K562 (cell line): ENCODE data around the gene ZNF500. TPM values are rescaled to one million over a fixed set of nuclear protein-coding genes. Genes with fewer than 3 reads are reported as not detected.

Experiments used
- ATAC-seq: fragments of 200-7000 bp; cut with Tn5 transposase; 3 replicates; pipeline ENCODE4 v1.9.1; 2020; ENCODE audit warnings: moderate library complexity
- BruUV-seq: library from RNA; stranded (reverse); fragments of 400-500 nt; replicated peaks from 2 replicates; lab custom pipeline; 2021; lab: Mats Ljungman, UMichigan
- CTCF ChIA-PET: fragments of 300-600 bp; formaldehyde crosslinking; extraction: SDS; loops from one replicate; lab custom pipeline; 2021; ENCODE audit warnings: low intra/inter-chr PET ratio; lab: Yijun Ruan, JAX
- POLR2A ChIA-PET: fragments of 300-600, 350-650 bp; sonication (Branson Sonifier 250); formaldehyde crosslinking; extraction: SDS; loops from one replicate; lab custom pipeline; 2021; ENCODE audit warnings: antibody characterized with exemption, inconsistent platforms; lab: Yijun Ruan, JAX
- DNase-seq, 4 experiments: peaks; one replicate each; pipeline versions ENCODE4 v3.0.0 to v3.0.0-alpha.2; 2011 to 2018; ENCODE audit warnings: low spot score in 3 of 4, mixed read lengths in 3 of 4; ENCODE audit errors: extremely low read depth in 1 of 4
- FAIRE-seq: peaks from 2 replicates; lab custom pipeline; 2011; peaks lifted over from hg19 to GRCh38; lab: Jason Lieb, UNC
- H2AFZ ChIP-seq: 2 replicates; pipeline ENCODE4 v1.6.0; 2011; ENCODE audit warnings: low read depth, low read length, control low read depth, inconsistent platforms
- H3K27ac ChIP-seq: fragments of 200-600 bp; 3 replicates; pipeline ENCODE4 v1.8.0; 2011; ENCODE audit warnings: low read depth, mild to moderate bottlenecking, control low read depth, inconsistent platforms, low read length, moderate library complexity, mixed read lengths; ENCODE audit errors: extremely low read depth
- H3K27me3 ChIP-seq, 2 experiments: fragments of 300-600 bp in 1 of 2; 2 replicates in 1 of 2; 3 replicates in 1 of 2; pipeline versions ENCODE4 v1.6.0 to v1.8.0; 2011; ENCODE audit warnings: inconsistent platforms in 2 of 2, low read length in 2 of 2, mild to moderate bottlenecking in 1 of 2, mixed read lengths in 1 of 2, moderate library complexity in 1 of 2; ENCODE audit not compliant: control insufficient read depth in 2 of 2, insufficient read depth in 2 of 2
- H3K36me3 ChIP-seq: fragments of 300-600 bp; 3 replicates; pipeline ENCODE4 v1.8.0; 2011; ENCODE audit warnings: mild to moderate bottlenecking, low read length, inconsistent platforms; ENCODE audit not compliant: control insufficient read depth, insufficient read depth
- H3K4me1 ChIP-seq, 2 experiments: fragments of 200-600 bp in 1 of 2; replicated peaks in 1 of 2; 2 replicates in 1 of 2; 3 replicates in 1 of 2; pipeline versions ENCODE4 v1.5.1 to v1.8.0; 2011; ENCODE audit warnings: inconsistent platforms in 2 of 2, low read length in 2 of 2, mild to moderate bottlenecking in 1 of 2, mixed read lengths in 1 of 2, moderate library complexity in 1 of 2; ENCODE audit not compliant: control insufficient read depth in 2 of 2, insufficient read depth in 2 of 2
- H3K4me2 ChIP-seq: 2 replicates; pipeline ENCODE4 v1.6.1; 2011; ENCODE audit warnings: low read length, control low read depth, inconsistent platforms, mixed read lengths; ENCODE audit not compliant: insufficient read depth
- H3K4me3 ChIP-seq: fragments of 200-600 bp; sonication (generic), shearing (Covaris generic); 2 replicates; pipeline ENCODE4 v1.5.1; 2016; ENCODE audit warnings: control low read depth, inconsistent platforms
- H3K79me2 ChIP-seq: fragments of 200-600 bp; 3 replicates; pipeline ENCODE4 v1.8.0; 2011; ENCODE audit warnings: low read length, inconsistent platforms; ENCODE audit not compliant: control insufficient read depth, insufficient read depth
- H3K9ac ChIP-seq, 2 experiments: 2 replicates each; pipeline versions ENCODE4 v1.6.0 to v1.6.1; 2011; ENCODE audit warnings: low read depth in 2 of 2, low read length in 2 of 2, control low read depth in 1 of 2, inconsistent platforms in 1 of 2, mild to moderate bottlenecking in 1 of 2, mixed read lengths in 1 of 2; ENCODE audit not compliant: insufficient read depth in 1 of 2
- H3K9me1 ChIP-seq: one replicate; pipeline ENCODE4 v1.6.0; 2011; ENCODE audit warnings: inconsistent platforms, mild to moderate bottlenecking, low read length, moderate library complexity; ENCODE audit not compliant: control insufficient read depth, insufficient read depth
- H3K9me3 ChIP-seq: replicated peaks from 2 replicates; pipeline ENCODE4 v1.5.1; 2011; ENCODE audit warnings: low read depth, low read length, inconsistent platforms; ENCODE audit not compliant: control insufficient read depth, insufficient read depth
- H4K20me1 ChIP-seq: replicated peaks from 2 replicates; pipeline ENCODE4 v1.6.1; 2011; ENCODE audit warnings: low read length, inconsistent platforms, mixed read lengths; ENCODE audit not compliant: control insufficient read depth, insufficient read depth
- CBFB ChIP-seq: sonication (generic); formaldehyde crosslinking; IDR thresholded peaks from 2 replicates; pipeline ENCODE4 v1.4.0; 2020; ENCODE audit warnings: mild to moderate bottlenecking, missing genetic modification reagents
- KAT7 ChIP-seq: sonication (generic); formaldehyde crosslinking; IDR thresholded peaks from 2 replicates; pipeline ENCODE4 v1.8.0; 2022; ENCODE audit warnings: missing genetic modification reagents, mild to moderate bottlenecking, borderline replicate concordance
- MTA3 ChIP-seq: fragments of 450-650 bp; formaldehyde crosslinking; IDR thresholded peaks from 2 replicates; pipeline ENCODE4 v1.6.1; 2017; ENCODE audit warnings: mild to moderate bottlenecking, borderline replicate concordance
- PCBP1 ChIP-seq: fragments of 200-400 bp; formaldehyde crosslinking; IDR thresholded peaks from 2 replicates; pipeline ENCODE4 v1.6.1; 2018; ENCODE audit warnings: mild to moderate bottlenecking, low read depth, low read length; ENCODE audit not compliant: poor library complexity, severe bottlenecking
- POLR2AphosphoS2 ChIP-seq: IDR thresholded peaks from 2 replicates; pipeline ENCODE4 v1.6.1; 2012; ENCODE audit warnings: low read length, improper control_type of control experiment
- STAG1 ChIP-seq: sonication (generic); formaldehyde crosslinking; IDR thresholded peaks from 2 replicates; pipeline ENCODE4 v1.5.0; 2020; ENCODE audit warnings: missing genetic modification reagents, borderline replicate concordance
- ZNF263 ChIP-seq: sonication (generic); formaldehyde crosslinking; IDR thresholded peaks from 2 replicates; pipeline ENCODE4 v1.8.0; 2022; ENCODE audit warnings: mild to moderate bottlenecking, missing genetic modification reagents, borderline replicate concordance
- ZSCAN29 ChIP-seq: fragments of 450-650 bp; IDR thresholded peaks from 2 replicates; pipeline ENCODE4 v1.6.1; 2017
- WGBS: fragments of 100-300 bp; shearing (Covaris generic); methylation state at CpG from one replicate; pipeline ENCODE4 v1.1.6; 2016; ENCODE audit warnings: low coverage, mixed read lengths; ENCODE audit not compliant: insufficient coverage; ENCODE audit errors: missing lambda C conversion rate; 5-methylcytosine and 5-hydroxymethylcytosine counted together
- in situ Hi-C: fragments of 300-500 bp; cut with MboI; formaldehyde crosslinking; loops from 4 replicates; pipeline ENCODE4 v1.15.0; 2018; ENCODE audit warnings: inconsistent platforms, mixed read lengths
- intact Hi-C: fragments of 100-400 bp; cut with micrococcal nuclease; formaldehyde crosslinking; loops from 2 replicates; pipeline ENCODE4 v1.14.2; 2022
- polyA plus RNA-seq, 8 experiments: library from polyadenylated mRNA; depleted of rRNA in 4 of 8; stranded (reverse) in 5 of 8; unstranded in 3 of 8; fragments of >200 nt; fragmentation: Nextera tagmentation in 2 of 8; fragmentation: Illumina TruSeq in 1 of 8; extraction: Ambion mirVana in 2 of 8; extraction: Trizol in 1 of 8; gene quantifications; 2 replicates each; pipeline versions ENCODE4 v1.2.1 to v1.2.3, GENCODE V29; 2011 to 2014; ENCODE audit warnings: inconsistent platforms in 1 of 8, missing spikeins in 1 of 8
- total RNA-seq, 7 experiments: library from RNA; depleted of rRNA in 6 of 7; stranded (reverse); fragments of >200 nt in 6 of 7; fragmentation: Illumina TruSeq in 2 of 7; extraction: Trizol in 2 of 7; gene quantifications; 2 replicates each; pipeline versions ENCODE4 v1.2.1 to v1.2.3, GENCODE V29; 2011 to 2021; ENCODE audit warnings: low replicate concordance in 1 of 7
- TF ChIP-seq, protein P1 (sequence below): fragments of 450-650 bp; IDR thresholded peaks from 2 replicates; pipeline ENCODE4 v1.6.1; 2017; ENCODE audit warnings: antibody characterized with exemption, mild to moderate bottlenecking
- TF ChIP-seq, protein P2 (sequence below): fragments of 200-800 bp; sonication (Bioruptor generic); IDR thresholded peaks from 2 replicates; pipeline ENCODE4 v1.6.1; 2016; ENCODE audit warnings: missing genetic modification characterization, missing compliant biosample characterization

ZNF500 gene
- total and polyA plus RNA-seq, 9 of the 15 experiments (the other 6 are each of a cell fraction or from before 2014, with no cell fraction given), result 0.80 to 20.8 (median 5.3) TPM

DNA sequence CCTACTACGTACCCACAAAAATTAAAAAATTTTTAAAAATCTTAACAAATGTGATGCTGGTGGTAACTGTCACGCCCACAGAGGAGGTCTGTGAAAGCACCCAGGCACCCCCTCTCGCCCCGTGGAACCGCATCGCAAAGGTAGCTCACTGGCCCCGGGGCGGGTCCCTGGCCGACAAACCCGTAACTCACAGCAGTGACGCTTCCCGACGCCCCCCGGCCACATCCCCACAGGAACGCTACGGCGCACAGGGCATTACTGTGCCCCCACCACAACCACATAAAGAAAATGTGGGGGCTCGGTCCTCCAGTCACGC lies 33.3 kb downstream of the ZNF500 start:
- DNase-seq (peak in 1 of 4 experiments; percentile 35), ATAC-seq (peak; percentile 19), FAIRE-seq (no peak)
- in situ Hi-C loops (no loop called here), intact Hi-C loops (loop anchor here (5.0 kb wide), 1 partner anchor 114 kb away; the partner anchor contains the start of genes GLYR1 and UBN1)
- ChIA-PET CTCF (interaction anchor here (0.6 kb wide), 1 partner anchor 84 kb away, joined by 3 read pairs; no protein-coding TSS in a partner anchor), POLR2A (interaction anchor here (1.3 to 1.9 kb wide), 4 partner anchors 8 to 54 kb away, joined by 3 to 9 read pairs (median 6); partner anchors contain the start of gene SEPTIN12)
- Histone ChIP-seq H3K79me2 (peaks cover 28% of the 10 kb centered on the region), H2AFZ (peak overlapping the region; percentile 88), H3K9me1 (no peaks in the 10 kb centered on the region), H3K4me1 (peaks cover 0 to 22% of the 10 kb centered on the region in 2 experiments; a peak in 3 of 5 replicates), H4K20me1 (no peaks in the 10 kb centered on the region), H3K27me3 (no peaks in the 10 kb centered on the region), H3K27ac (peak overlapping the region; percentile 71), H3K4me3 (peak overlapping the region; percentile 98), H3K36me3 (peaks cover 24% of the 10 kb centered on the region; the same call in 2 of the 3 replicates), H3K9me3 (no peaks in the 10 kb centered on the region), H3K9ac (peak overlapping the region; percentile 83 to 93), H3K4me2 (peak overlapping the region; percentile 95)
- TF ChIP-seq STAG1 (no peak), KAT7 (CRISPR knock-in tag) (0 out of 2 replicates have a peak, but pooled peaks have one; percentile 17), MTA3 (0 out of 2 replicates have a peak, but pooled peaks have one; percentile 41), ZSCAN29 (peak; percentile 60; the same call in 1 of the 2 replicates), PCBP1 (peak; percentile 2), ZNF263 (CRISPR knock-in tag) (0 out of 2 replicates have a peak, but pooled peaks have one; percentile 6), POLR2AphosphoS2 (no peak), CBFB (0 out of 2 replicates have a peak, but pooled peaks have one; percentile 9)
- TF ChIP-seq, protein P1, sequence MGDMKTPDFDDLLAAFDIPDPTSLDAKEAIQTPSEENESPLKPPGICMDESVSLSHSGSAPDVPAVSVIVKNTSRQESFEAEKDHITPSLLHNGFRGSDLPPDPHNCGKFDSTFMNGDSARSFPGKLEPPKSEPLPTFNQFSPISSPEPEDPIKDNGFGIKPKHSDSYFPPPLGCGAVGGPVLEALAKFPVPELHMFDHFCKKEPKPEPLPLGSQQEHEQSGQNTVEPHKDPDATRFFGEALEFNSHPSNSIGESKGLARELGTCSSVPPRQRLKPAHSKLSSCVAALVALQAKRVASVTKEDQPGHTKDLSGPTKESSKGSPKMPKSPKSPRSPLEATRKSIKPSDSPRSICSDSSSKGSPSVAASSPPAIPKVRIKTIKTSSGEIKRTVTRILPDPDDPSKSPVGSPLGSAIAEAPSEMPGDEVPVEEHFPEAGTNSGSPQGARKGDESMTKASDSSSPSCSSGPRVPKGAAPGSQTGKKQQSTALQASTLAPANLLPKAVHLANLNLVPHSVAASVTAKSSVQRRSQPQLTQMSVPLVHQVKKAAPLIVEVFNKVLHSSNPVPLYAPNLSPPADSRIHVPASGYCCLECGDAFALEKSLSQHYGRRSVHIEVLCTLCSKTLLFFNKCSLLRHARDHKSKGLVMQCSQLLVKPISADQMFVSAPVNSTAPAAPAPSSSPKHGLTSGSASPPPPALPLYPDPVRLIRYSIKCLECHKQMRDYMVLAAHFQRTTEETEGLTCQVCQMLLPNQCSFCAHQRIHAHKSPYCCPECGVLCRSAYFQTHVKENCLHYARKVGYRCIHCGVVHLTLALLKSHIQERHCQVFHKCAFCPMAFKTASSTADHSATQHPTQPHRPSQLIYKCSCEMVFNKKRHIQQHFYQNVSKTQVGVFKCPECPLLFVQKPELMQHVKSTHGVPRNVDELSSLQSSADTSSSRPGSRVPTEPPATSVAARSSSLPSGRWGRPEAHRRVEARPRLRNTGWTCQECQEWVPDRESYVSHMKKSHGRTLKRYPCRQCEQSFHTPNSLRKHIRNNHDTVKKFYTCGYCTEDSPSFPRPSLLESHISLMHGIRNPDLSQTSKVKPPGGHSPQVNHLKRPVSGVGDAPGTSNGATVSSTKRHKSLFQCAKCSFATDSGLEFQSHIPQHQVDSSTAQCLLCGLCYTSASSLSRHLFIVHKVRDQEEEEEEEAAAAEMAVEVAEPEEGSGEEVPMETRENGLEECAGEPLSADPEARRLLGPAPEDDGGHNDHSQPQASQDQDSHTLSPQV, result 0 out of 2 replicates have a peak, but pooled peaks have one; percentile 17
- TF ChIP-seq, protein P2, sequence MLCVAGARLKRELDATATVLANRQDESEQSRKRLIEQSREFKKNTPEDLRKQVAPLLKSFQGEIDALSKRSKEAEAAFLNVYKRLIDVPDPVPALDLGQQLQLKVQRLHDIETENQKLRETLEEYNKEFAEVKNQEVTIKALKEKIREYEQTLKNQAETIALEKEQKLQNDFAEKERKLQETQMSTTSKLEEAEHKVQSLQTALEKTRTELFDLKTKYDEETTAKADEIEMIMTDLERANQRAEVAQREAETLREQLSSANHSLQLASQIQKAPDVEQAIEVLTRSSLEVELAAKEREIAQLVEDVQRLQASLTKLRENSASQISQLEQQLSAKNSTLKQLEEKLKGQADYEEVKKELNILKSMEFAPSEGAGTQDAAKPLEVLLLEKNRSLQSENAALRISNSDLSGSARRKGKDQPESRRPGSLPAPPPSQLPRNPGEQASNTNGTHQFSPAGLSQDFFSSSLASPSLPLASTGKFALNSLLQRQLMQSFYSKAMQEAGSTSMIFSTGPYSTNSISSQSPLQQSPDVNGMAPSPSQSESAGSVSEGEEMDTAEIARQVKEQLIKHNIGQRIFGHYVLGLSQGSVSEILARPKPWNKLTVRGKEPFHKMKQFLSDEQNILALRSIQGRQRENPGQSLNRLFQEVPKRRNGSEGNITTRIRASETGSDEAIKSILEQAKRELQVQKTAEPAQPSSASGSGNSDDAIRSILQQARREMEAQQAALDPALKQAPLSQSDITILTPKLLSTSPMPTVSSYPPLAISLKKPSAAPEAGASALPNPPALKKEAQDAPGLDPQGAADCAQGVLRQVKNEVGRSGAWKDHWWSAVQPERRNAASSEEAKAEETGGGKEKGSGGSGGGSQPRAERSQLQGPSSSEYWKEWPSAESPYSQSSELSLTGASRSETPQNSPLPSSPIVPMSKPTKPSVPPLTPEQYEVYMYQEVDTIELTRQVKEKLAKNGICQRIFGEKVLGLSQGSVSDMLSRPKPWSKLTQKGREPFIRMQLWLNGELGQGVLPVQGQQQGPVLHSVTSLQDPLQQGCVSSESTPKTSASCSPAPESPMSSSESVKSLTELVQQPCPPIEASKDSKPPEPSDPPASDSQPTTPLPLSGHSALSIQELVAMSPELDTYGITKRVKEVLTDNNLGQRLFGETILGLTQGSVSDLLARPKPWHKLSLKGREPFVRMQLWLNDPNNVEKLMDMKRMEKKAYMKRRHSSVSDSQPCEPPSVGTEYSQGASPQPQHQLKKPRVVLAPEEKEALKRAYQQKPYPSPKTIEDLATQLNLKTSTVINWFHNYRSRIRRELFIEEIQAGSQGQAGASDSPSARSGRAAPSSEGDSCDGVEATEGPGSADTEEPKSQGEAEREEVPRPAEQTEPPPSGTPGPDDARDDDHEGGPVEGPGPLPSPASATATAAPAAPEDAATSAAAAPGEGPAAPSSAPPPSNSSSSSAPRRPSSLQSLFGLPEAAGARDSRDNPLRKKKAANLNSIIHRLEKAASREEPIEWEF, result no peak
- BruUV-seq, result TSS peak; percentile 59
- under 1% methylated on average over 17 of the region's 19 CpGs for WGBS
